Stimulated activated CD8-positive, alpha-beta memory T cell treated with anti-CD3 and anti-CD28 coated beads, Interleukin-2, amount 100 ng/mL, for 48 hours (primary cell): ENCODE results near the gene LRRC9.
"Not testable (repeated sequence)": the region's sequence is repeated elsewhere in the genome, so short reads cannot be mapped to it uniquely, and the experiment has no call there.

ENCODE experiments used
- DNase-seq, 2 donors: peaks; one replicate each; pipeline ENCODE4 v3.0.0-alpha.2; 2020; ENCODE audit warnings: low read depth in 2 of 2

Gene LRRC9

DNA sequence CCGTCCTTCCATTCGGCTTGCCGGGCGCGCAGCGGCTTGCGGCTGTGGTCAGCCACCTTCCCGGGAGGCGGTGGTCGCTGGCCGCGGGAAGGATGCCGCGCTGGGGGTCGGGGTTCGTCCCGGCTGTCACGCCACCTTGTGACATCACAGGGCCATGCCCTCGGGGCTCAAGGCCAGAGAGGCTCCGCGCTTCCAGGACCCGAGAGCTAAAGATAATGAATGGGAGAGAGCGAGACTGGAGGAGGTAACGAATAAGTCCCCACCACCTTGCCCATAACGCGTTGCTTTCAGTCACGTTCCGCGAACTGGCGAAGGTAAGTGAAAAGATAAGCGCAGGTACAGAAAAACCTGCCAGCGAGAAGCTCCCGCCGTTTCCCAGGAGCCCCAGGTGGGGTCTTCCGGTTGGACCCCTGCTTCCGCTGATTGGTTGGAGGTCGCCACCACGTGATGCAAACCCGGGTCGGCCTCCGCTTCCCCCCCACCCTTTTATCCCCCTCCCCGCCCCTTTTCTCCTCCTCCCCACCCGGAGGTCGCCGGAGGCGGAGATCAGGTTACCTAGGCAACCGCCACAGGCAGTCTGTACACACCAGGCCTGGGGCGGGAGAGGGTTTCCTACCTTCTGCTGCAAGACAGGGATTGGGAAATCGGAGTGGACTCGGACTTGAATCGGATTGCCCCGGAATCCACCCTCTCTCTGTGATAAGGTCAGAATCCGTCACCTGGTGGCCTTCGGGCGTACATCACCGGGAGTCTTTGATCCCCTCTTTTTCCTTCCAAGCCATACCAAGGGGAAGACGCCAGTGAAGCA is at the start of gene LRRC9:
Gene LRRC9, plus strand, starts transcription at position 575 of the 808 bp plus-strand sequence.
- no peak for DNase-seq

GRCh38 chr14:59870277-59871165 is 49.4 kb upstream of the LRRC9 start, which contains the start of gene RTN1:
TSS of gene RTN1 (minus strand) at chr14:59870776. CDS start at chr14:59870630, 146 bp downstream.
- peak in 1 of 2 donors; percentile 5 for DNase-seq

DNA sequence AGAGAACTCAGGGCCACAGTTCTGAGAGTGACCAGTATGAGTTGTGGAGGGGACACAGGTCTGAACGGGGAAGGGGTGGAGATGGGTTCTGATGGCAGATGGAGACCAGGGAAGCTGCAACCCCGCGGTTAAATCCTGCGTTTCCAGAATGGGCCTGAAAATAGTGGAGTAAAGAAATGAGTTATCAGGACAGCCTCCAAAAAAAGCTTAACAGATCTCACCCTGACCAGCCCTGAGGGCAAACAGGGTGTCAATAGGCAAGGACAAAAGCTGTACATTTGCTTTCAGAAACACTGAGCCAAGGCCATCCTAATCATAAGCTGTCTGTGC is 48.8 kb upstream of the LRRC9 start:
- no peak for DNase-seq

GRCh38 chr14:59882957-59883356 is 37.0 kb upstream of the LRRC9 start:
- no peak for DNase-seq

DNA sequence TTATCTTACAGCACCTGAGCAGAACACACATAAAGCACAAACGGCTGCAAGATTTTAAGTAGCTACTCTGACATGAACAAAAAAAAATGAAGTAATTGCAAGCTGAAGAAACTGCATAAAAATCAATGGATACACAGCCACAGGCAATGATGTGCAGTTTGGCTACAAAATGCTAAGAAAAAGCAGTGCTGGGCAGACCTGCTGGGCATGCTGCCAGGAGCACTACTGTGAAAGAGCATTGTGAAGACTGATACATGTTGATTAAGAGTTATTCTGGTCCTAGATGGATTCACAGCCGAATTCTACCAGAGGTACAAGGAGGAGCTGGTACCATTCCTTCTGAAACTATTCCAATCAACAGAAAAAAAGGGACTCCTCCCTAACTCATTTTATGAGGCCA is 29.3 kb upstream of the LRRC9 start:
- no peak for DNase-seq

DNA sequence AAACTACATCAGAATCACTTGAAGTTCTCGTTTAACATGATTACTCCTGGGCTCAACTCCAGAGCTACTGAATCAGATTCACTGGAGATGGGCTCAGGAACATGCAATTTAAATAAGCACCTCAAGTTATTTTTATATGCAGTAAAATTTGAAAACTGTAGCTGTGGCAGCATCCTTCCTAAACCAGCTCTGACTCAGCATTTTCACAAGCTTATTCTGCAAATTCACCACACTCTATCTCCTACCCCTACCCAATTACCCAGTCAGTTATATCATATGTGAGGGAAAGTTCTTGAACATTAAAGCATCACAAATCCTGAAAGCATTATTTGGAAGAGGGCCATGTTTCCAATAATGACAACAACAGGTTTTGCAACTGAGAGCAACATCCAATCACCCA is 24.2 kb upstream of the LRRC9 start:
- no peak for DNase-seq

DNA sequence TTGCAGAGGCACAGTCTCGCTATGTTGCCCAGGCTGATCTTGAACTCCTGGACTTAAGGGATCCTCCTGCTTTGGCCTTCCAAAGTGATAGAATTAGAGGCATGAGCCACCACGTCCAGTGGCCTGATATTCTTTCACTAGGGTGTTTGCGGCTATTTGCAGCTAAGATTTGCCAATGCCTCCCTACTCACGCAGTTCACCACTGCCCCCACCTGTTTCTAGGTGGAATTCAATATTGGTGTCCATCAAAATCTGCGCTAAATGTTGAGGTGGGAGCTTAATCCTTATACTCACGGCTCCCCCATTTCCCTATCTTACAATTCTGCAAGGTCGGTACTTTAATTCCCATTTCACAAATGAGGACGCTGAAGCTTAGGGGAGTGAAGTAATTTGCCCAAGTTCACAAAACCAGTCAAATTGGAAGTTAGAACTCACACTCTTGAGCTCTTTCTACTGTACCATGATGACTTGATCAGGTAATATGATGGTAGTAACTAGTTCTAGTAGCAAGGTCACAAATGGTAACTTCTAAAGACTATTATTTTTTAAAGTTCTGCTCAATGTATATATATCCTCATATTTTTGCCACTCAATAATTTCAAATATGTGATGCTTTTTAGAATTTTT is 22.1 kb upstream of the LRRC9 start:
- no peak for DNase-seq

- DNase-seq: no peak
These were observed 19.4 kb upstream of the LRRC9 start for GRCh38 chr14:59900556-59900955.

DNA sequence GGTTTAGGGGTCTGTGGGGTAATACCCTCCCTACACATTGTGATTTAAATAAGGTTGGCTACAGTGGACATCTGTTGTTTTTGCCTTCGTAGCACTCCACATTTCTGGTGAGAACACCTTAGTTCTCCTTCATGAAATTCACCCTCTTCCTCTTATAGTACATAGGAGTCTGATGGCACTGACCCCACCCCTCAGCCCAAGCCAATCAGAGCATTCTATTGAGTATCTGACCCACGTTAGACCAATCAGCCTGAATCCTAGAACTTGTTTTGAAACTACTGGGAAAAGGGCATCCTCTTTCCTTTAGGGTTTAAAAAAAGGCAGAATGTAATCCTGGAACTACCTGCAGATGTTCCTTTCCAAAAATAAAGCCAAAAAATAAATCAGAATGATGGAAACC is 15.8 kb upstream of the LRRC9 start:
- no peak for DNase-seq

- no peak for DNase-seq
These were observed 14.8 kb upstream of the LRRC9 start for GRCh38 chr14:59905188-59905587.

DNA sequence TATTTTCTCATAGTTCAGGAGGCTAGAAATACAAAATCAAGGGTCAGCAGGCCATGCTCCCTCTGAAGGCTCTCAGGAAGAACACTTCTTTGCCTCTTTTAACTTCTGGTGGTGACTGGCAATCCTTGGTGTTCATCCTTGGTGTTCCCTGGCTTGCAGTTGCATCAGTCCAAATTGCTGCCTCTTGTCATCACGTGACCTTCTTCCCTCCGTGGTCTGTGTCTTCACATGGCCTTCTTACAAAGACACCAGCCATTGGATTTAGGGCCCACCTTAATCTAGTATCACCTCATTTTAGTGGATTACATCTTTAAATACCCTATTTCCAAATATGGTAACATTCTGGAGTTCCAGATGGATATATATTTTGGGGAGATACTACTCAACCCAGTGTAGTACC is 7.5 kb upstream of the LRRC9 start:
- no peak for DNase-seq

DNA sequence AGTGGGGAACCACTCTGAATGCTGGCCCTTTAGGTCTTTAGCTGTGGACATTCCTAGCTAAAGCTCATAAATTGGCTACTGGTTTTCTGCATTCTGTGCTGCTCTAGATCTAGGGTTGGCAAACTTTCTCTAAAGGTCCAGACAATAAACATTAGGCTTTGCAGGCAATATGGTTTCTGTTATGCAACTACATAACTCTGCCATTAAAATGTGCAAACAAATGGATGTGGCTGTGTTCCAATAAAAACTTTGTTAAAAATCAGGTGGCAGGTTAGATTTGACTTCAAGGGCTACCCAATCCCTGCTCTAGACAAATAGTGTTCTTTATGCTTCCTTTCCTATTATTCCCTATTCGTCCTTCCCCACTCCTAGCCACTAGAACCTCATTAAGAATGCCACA is 6.8 kb upstream of the LRRC9 start:
- DNase-seq: no peak

GRCh38 chr14:59918824-59919569 is 947 bp upstream of the LRRC9 start:
- no peak for DNase-seq

GRCh38 chr14:59920378-59920683 is 387 bp downstream of the LRRC9 start:
- no peak for DNase-seq

DNA sequence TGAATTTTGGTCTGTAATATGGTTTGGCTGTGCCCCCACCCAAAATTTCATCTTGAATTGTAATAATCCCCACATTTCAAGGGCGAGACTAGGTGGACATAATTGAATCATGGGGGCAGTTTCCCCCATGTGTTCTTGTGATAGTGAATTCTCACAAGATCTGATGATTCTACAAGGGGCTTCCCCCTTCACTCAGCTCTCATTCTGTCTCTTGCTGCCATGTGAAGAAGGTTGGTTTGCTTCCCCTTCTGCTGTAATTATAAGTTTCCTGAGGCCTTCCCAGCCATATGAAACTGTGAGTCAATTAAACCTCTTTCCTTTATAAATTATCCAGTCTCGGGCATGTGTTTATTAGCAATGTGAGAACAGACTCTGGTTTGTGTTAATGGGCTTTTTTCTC is 5.9 kb downstream of the LRRC9 start:
- DNase-seq: no peak

GRCh38 chr14:59926534-59926933 is 6.6 kb downstream of the LRRC9 start:
- no peak for DNase-seq

- no peak for DNase-seq
These were observed 11.3 kb downstream of the LRRC9 start for GRCh38 chr14:59931237-59931636.

GRCh38 chr14:59936145-59936544 is 16.2 kb downstream of the LRRC9 start:
- no peak for DNase-seq

GRCh38 chr14:59939828-59940227 is 19.9 kb downstream of the LRRC9 start:
- no peak for DNase-seq

- DNase-seq: not testable (repeated sequence)
These were observed 22.4 kb downstream of the LRRC9 start for GRCh38 chr14:59942296-59942862.

DNA sequence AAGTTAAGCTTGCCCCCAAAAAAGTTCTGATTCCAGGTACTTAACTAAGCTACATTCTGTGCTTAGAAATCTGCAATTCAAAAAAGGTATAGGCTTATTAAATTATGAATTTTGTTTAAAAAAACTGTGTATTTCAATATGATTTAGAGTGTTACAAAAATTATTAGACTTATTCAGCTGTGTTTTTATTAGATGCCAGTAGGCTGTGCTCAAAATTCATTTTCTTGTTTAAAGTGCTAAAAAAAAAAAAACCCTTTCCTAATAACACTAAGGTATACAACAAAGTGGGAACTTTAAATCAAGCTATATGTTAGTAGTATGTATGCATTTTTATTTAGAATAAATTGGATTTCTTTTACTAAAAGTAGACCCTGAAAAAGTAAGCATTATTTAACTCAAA is 25.0 kb downstream of the LRRC9 start:
- DNase-seq: no peak

DNA sequence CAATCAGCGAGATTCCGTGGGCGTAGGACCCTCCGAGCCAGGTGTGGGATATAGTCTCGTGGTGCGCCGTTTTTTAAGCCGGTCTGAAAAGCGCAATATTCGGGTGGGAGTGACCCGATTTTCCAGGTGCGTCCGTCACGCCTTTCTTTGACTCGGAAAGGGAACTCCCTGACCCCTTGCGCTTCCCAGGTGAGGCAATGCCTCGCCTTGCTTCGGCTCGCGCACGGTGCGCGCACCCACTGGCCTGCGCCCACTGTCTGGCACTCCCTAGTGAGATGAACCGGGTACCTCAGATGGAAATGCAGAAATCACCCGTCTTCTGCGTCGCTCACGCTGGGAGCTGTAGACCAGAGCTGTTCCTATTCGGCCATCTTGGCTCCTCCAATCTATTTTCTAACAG is 32.2 kb downstream of the LRRC9 start:
- DNase-seq: not testable (repeated sequence)
